Smooth muscle cell of the brain vasculature (primary cell): ENCODE data around the gene NRM.
"Not testable (repeated sequence)": the region's sequence is repeated elsewhere in the genome, so short reads cannot be mapped to it uniquely, and the experiment has no call there.

Source experiments
- DNase-seq: peaks from one replicate; pipeline ENCODE4 v3.0.0-alpha.2; 2012; ENCODE audit warnings: low read depth, low spot score

The NRM gene

DNA sequence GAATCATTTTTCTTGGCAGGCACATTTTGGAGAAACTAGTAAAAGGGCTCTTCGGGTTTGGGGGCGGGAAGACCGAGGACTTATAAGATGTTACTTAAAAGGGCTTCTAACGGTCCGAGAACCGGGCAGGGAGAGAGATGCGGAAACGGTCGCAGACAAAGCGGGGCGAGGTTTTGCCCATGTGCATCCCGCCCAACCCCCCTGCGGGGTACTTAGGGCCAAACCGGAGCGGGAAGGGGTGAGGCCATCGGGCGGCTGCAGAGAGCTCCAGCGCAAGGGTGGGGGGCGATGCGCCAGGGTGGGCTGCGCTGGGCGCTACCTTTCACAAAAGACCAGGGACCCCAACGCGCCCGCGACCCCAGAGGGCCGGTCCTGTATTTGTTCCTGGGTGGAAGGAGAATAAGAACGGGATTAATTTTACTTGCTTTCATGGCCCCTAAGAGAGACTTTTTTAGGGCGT lies 30.0 kb upstream of the NRM start:
- no peak for DNase-seq

GRCh38 chr6:30719791-30720737 lies 29.3 kb upstream of the NRM start, which contains the start of gene TUBB:
Gene TUBB (plus strand): TSS chr6:30720352. CDS start chr6:30720507, 155 bp downstream.
- DNase-seq, result peak; percentile 91

DNA sequence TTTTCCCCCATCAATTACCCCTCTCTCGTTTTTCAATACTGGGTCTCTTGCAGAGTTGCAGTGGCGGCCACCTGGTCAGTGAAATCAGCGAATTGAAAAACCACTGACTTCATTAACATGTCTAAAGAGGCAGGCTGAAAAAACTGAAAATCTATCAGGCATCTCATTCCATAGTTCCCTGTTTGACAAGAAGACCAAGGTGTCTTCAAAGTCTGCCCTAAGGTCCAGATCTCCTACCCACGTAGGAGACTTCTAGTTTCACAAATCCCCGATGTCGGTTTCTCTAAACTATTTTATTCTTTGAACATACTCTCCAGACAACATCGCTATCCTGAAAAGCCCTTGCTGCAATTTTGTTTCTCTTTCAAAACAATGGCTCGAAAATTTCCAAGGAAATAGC lies 28.6 kb upstream of the NRM start:
- DNase-seq, result no peak

- not testable (repeated sequence) for DNase-seq
These were observed 27.3 kb upstream of the NRM start for GRCh38 chr6:30717845-30718720.

GRCh38 chr6:30717129-30717844 lies 26.5 kb upstream of the NRM start, which contains the start of gene MDC1:
Gene MDC1 (minus strand): TSS chr6:30717281. CDS start chr6:30715175, 2,106 bp downstream.
- DNase-seq, result peak; percentile 100

DNA sequence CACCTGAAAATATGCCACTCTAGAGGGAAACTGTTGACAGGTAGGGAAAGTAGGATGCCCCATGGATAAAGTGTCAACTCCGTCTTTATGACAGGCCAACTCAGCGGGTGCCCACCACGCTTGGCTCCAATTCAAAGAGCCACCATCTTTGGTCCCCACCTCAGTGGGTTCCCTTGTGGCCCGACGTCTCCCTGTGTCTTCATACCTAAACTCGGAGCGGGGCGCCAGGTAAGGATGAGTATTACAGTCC lies 26.0 kb upstream of the NRM start:
- DNase-seq, result no peak

DNA sequence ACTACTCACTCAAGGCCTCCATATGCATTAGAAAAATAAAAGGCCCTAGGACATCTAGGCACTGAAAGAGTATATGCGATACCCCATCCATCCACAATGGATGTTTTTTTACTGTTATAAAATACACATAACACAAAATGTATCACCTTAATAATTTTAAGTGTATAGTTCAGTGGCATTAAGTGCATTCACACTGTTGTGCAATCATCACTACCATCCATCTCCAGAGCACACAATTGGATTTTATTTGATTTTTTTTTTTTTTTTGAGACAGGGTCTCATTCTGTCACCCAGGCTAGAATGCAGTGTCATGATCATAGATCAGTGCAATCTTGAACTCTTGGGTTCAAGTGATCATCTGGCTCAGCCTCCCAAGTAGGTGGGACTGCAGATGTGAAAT lies 23.5 kb upstream of the NRM start:
- DNase-seq, result no peak

GRCh38 chr6:30712441-30712945 lies 21.7 kb upstream of the NRM start:
- no peak for DNase-seq

- DNase-seq, result no peak
These were observed 21.1 kb upstream of the NRM start for GRCh38 chr6:30711758-30712380.

- DNase-seq, result no peak
These were observed 18.5 kb upstream of the NRM start for GRCh38 chr6:30709101-30709868.

DNA sequence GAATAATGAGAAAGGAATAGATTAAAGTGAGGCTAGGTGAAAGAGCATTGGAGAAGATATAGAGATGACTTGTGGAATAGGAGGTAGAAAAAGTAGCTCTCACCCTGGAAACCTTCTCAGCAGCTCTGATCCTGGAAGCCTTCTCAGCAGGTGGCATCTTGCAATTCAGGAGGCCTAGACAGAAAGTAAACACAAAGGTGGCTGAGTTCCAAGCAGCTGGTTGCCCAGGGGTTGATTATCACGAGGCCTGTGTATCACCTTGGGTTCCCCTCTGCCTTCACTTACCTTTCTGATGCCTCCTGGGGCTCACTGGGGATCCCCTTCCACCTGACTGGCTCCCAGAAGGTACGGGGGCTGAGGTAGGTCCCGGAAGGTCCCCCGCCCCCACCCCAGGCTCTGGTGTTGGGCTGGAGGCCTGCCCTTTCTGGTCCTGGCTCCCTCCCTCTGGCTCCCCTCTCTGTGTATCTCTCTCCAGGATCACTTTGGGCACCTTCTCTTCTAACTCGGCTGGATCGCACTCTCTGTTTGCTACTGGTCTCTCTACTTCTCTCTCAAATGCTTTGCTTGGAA lies 16.6 kb upstream of the NRM start:
- DNase-seq, result no peak

DNA sequence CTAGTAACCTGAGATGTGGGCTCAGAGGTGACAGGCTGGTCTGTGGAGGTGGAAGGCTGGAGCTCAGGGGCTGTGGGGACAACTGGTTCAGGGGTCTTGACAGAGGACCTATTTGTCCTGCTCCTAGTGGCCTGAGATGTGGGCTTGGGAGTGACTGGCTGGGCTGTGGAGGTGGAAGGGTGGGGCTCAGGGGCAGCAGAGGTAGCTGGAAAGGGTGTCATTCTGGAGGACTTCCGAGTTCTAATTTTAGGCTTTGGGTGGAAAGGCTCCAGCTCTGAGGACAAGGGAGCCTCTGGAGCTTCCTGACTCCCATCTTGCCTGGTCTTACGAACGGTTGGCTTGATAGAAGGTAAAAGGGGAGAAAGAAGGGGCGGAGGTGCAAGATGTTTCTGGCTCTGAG lies 14.8 kb upstream of the NRM start:
- DNase-seq, result no peak

DNA sequence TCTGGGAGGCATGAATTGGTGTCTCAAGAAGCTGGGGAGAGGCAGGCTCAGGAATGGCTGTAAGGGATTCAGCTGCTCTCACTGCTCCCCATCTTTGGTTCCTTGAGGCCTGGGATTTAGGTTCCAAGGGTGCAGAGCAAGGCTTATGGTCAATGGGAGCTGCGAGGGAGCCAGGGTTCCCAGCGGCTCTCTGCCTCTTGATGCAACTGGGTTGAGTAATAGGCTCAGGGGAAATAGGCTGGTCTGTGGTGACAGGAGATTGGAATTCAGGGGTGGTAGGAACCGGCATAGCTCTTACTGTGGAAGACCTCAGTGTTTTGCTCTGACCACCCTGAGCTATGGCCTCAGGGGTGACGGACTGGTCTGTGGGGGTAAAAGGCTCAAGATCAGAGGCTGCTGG lies 13.0 kb upstream of the NRM start:
- no peak for DNase-seq

DNA sequence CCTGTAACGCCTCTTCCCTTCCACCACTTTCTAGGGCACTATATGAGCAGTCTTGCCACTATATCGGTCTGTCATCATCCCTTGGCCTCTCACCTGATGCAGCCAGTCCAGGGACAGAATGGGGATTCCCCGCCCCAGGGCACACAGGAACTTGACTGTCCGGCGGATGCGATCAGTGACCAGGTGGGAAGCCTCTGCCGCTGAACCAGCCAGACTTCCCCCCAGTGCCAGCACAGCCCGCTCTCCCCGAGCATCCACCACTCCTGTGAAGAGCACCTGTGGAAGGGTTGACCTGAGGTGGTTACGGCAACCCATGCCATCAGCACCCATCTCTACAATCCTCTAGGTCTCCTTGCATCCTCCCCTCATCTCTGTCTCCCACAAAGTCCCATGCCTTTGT lies 12.2 kb upstream of the NRM start:
- DNase-seq, result no peak

GRCh38 chr6:30700340-30700739 lies 9.6 kb upstream of the NRM start:
- no peak for DNase-seq

DNA sequence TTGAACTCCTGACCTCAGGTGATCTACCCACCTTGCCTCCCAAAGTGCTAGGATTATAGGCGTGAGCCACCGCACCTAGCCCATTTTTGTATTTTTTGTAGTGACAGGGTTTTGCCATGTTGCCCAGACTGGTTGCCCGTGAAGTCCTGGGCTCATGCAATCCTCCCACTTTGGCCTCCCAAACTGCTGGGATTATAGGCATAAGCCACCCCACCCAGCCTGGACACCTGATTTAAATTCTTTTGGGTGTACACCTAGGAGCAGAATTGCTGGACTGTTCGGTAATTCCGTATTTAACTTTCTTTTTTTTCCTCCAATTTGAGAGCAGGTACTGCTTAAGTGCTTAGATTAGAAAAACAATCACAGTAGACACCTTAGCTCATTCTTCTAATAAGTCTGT lies 5.6 kb upstream of the NRM start:
- DNase-seq, result no peak

DNA sequence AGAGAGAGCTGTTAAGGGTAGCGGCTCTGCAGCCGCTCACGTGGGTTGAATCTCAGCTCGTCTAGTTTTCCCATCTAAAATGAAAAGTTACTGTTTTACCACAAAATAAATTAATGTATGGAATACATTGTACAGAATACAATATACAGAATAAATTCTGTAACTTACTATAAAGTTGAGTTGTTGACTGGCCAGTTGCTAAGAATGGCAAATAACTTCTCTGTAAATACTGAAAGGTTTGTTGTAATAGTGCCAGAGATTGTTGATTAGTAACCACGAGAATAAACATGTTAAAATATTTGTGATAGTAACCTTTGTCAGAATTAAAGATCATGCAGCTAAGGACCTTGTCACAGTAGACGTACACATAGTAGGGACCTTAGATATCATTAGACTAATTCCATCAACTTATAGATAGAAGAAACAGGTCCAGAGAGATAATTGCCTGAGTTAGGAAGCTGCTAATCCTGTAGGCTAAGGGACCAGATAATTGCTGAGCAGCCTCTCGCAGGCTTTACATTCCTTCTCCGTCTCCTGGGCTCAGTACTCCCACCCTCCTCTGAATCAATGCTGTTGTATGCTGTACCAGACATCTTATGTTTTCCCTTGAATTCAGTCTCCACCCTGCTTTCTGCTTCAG lies 544 bp upstream of the NRM start:
- no peak for DNase-seq

DNA sequence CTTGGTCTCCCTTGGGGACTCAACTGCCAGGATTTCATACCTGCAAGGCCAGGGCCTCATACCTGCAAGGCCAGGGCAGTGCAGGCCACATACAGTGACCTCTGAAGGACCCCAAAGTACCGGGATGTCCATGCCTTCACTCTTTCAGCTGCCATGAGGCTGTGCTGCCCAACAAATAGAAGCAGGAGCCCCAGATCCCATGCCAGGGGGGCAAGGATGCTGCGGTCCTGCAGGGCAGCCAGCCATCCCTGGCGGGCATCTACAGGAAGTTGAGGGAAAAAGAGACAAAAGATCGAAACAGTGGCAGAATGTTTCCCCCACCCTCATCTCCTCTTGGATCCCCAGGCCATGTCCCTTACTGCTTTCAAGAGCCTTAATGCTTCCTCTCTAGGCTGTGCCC lies 799 bp downstream of the NRM start:
- no peak for DNase-seq

- DNase-seq, result no peak
These were observed 1.5 kb downstream of the NRM start for GRCh38 chr6:30689022-30689865.
